HUDEP-2 (cell line): ENCODE results near the gene CDC42BPB.

Experiments
- DNase-seq, 76 experiments: peaks; one replicate each; lab custom pipeline; 2025; ENCODE audit not compliant: unreplicated experiment in 76 of 76; lab: John Stamatoyannopoulos, UW

The CDC42BPB gene

DNA sequence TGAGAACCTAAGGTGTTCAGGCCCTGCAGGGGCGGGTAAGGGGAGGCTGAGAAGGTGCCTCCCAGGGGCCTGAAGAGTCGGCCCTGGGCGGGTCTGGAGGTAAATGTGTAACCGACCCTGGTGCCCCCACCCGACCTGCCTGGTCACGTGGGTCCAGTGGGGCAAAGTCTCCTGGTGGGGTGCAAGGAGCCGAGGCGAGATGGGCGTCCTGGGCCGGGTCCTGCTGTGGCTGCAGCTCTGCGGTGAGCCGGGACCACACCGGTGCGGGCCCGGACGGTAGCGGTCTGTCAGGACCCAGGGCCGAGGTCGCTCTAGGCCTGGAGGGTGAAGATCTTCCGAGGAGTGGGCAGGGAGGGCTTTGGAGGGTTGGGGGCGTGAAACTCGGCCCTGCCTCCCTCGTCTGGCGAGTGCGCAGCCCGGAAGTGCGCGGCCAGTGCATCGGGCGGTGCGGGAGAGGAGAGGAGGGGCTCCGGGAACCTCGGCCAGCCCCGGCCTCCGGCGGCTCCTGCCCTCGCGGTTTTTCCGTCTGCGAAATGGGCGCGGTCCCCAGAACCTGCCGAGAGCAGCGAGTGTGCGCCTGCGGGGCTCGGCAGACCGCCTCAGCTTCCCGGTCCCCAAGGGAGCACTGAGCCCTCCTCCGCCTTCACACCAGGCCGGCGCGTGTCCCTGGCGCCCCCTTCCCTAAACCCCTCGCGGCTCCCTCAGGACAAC lies 134.7 kb downstream of the CDC42BPB start, which contains the start of gene AMN:
AMN (plus strand) TSS at position 174 of the 711 bp plus-strand sequence; CDS start at position 200, 26 bp downstream.
- no peak for DNase-seq

GRCh38 chr14:102920998-102921304 lies 136.4 kb downstream of the CDC42BPB start:
- no peak for DNase-seq

- no peak for DNase-seq
Observed at GRCh38 chr14:102920273-102920997, 136.9 kb downstream of the CDC42BPB start.

DNA sequence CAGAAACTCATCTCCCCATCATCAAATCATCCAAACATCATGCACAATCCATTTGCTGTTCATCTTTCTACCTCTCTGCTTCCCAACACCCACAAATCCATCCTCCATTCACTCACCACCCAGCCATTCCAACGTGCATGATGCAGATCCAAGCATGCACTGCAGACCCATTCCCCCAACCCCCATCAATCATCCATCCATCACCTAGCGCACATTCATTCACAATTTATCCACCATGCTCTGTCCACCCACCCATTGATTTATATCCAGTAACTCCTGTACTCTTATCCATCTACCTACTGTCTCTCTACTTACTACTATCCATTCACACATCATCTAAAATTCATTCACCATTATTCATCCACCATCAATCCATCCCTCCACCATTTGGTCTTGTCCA lies 138.9 kb downstream of the CDC42BPB start:
- DNase-seq, result no peak

DNA sequence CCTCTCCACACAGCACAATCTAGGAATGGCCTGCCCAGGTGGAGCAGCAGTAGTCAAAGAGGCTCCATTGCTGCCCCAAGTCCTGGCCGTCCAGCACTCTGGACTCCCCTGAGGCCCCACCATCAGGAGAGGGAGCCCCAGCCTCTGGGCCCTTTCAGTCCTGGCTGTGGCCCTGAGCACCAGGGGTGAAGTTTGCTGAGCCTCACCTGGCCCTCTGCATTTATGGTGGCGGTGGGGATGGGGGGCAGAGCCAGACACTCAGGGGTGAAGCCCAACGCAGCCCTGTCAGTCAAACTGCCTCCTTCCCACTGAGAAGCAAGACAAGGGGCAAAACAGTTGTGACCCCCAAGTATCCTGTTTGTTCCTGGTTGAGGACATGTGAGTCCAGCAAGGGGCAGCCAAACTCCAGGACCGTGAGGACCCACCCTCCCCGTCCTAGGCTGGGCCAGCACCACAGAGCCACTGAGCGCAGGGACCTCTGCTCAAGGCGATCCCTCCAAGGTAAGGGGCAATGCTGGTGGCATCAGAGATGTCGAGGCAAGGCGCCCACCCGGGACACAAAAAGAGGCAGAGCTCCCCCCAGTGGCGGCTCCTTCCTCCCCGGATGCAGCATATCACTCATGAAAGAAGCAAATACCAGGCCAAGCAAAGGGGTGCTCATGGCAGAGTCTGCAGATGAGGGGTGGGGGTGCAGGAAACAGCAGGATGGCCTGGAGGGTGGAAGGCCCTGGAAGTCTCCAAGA lies 139.7 kb downstream of the CDC42BPB start:
- DNase-seq, result peak in 27 of 76 experiments; percentile 2 to 44 (median 19)

DNA sequence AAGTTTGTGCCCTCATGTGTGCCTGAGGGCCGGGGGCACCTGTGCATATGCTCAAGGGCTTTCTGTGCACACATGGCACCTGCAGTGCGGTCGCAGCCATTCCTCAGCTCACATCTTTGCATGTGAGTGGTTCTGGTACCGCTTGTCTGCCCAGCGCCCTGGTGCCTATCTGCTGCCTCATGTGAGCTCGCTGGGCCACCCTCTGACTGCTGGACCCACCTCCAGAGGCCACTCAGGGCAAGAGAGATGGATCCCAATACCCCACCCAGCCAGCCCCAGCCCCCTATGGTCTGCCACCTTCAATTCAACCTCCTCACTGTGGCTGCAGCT lies 140.3 kb downstream of the CDC42BPB start:
- DNase-seq, result no peak

- DNase-seq, result no peak
Observed at GRCh38 chr14:102916347-102917055, 140.8 kb downstream of the CDC42BPB start.

DNA sequence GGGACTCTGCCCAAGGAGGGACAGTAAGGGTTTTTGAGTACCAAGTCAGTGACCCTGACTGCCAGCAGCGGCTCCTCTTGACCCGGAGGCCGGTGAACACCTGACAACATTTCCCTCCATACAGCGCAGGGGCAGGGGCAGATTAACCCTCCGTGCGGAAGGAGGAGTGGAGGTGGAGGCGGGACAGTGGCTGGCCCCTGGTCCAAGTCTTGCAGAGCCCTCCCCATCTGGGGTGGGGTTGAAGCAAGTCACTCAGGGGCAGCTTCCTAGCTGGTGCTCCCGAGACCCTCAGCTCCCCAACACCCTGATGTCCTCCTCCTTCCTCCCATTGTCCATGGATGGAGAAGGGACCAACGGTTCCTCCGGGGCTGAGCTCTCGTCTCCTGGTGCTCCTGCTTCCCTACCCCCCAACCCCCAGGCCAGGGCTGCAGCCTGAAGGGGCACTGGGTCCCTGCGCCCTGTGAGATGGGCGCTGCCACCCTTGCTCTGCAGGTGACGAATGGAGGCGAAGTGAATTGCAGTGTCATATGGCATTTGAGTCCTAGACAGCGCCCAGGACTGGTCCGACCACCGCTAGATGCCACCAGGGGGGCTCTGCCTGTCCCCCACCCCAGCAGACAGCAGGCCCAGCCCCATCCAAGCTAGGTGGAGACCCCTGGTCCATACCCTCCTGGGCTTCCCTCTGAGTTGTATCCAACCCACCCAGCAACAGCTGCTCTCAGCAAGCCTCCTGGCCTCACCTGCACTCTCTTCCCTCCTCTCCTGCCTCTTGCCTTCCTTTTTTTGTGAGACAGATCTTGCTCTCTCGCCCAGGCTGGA lies 141.8 kb downstream of the CDC42BPB start:
- DNase-seq, result no peak

GRCh38 chr14:102914474-102915291 lies 142.7 kb downstream of the CDC42BPB start:
- DNase-seq, result no peak

DNA sequence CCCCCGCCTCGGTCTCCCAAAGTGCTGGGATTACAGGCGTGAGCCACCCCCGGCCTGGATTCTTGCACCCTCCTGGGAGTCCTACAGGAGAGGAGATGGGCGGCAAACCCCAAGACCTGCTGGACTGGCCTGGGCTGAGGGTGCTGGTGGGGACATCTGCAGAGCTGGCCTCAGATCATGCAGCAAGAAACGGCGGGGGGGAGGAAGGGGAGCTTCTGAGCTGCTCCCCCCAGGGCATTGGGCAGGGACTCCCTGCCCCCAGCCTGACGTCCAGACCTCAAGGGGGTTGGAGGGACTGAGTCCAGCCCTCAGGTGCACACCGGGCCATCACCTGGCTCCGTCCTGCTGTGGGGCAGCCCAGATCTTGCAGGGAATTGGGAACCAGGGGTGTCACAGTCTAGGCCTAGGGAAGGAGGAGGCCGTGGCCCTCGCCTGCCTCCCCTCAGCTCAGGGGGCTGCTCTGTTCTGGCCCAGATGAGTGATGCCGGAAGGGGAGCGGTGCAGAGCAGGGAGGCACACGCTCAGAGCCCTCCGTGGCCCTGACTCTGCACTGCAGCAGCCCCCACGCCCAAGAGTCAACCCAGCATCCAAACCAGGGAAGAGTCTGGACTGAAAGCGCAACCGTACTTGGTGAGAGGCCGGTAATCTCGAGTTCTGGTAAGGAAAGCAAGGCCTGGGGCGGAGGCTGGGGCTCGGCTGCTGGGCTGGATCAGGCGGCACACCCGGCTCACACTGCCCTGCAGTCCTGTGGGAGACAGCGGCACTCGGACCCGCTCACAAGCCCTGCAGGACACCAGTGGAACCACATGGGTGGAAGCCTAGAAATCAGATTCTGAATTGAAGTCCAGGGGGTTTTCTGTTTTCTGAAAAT lies 143.8 kb downstream of the CDC42BPB start:
- no peak for DNase-seq

DNA sequence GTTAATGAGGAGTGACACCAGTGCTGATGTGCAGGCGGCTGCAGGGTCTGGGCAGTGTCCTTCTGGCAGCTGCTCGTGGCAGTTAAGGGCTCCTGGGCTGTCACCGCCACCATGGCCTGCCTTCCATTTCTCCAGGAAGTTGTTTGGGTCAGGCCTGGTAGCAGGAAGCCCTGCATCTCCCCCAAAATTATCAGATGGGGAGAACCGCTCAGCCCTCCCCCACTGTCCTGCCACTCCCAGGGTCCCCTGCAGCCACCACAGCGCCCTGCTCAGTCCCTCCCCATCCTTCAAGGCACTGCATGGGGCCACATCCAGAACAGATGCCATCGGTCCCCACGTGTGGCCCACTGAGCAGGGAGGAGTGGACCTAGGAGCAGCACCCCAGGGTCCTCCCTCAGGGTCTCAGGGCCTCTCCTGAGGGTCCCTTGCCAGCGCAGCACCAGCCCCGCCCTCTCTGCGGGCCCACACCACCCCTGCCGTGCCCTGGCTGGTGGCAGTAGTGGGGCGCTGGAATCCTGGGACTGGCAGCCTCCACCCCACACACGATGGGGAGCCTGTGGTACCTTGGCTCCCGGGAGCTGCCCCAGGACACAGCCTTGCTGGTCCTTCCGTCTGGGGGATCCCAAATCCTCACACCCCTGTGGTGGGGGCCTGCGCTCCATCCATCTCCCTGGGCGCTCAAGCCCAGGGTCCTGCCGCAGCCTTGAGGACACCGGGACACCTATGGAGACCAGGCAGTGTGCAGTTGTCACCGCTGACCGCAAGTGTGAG lies 145.2 kb downstream of the CDC42BPB start:
- DNase-seq, result no peak

DNA sequence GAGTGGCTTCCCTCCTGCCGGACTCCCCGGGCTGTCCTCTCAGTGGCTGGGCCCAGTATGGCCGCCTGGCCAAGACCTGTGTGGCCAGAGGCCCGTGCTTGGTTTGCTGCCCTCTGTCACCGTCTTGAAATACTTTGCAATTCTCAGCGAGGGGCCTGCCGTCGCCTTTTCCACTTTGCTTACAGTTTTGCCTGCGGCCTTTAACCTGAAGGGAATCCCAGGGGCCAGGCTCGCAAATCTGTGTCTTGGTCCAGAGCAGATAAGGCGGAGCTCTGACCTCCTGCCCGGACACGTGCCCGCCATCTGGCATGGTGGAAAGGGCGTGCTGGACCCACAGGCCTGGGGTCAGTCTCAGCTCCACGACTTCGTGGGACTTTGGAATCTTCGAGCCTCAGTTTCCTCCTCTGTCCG lies 145.8 kb downstream of the CDC42BPB start:
- DNase-seq, result no peak

DNA sequence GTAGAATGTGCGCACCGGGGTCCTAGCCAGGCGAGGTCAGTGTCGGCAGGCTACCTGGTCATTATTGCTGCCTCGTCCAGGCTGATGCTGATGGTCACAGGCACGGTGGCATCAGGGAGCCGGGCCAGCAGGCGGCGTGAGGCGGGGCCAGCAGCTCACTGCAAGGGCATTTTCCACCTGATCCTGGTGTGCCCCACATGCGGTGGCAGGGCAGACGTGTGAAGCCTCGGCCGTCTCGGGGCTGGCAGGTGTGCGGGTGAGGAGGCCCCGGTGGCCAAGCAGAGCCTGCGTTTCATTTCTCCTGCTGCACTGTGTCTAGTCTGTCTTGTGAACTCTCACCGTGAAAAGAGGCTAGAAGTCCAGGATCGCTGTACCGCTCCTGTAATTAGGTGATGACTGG lies 146.9 kb downstream of the CDC42BPB start:
- no peak for DNase-seq

GRCh38 chr14:102909911-102910310 lies 147.4 kb downstream of the CDC42BPB start:
- DNase-seq, result no peak

GRCh38 chr14:102909462-102909861 lies 147.9 kb downstream of the CDC42BPB start:
- no peak for DNase-seq

DNA sequence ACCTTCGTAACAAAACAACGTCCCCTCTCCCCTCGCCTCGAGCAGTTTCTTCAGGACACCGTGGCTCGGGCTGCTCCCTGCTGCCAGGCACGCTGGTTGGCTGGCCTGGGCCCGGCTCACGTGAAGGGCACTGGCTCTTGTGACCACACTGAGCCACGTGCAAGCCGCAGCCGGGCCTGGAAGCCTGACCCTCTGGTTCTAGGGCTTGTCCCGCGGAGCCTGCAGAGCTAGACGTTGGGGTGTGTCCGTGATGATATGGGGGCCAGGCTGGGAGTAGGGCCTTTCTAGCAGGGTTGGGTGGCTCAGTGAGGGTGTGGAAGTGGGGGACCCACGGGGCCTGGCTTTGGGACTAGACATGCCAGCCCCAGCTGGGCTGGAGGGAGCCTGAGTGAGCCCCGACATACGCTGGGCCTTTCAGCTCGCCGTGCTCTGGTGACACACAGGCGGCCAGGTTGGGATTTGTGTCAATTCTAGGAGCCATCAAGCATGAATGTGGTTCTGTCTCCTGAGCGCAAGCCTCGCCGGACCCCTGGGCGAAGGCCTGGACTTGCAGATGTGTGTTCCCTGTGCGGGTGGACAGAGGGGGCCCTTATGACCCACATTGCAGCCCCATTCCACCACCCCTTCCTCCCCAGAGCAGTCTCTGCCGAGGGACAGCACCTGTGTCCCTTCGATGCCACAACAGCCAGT lies 148.4 kb downstream of the CDC42BPB start:
- no peak for DNase-seq
